ENCODE results near the gene ITGA3.

GRCh38 chr17:50091918-50092285, 36.0 kb downstream of the ITGA3 start:
- TF ChIP-seq POLR2A (IDR thresholded peaks at IDR 0.05; ENCODE audit: low read depth) = no peak
- no peak for TF ChIP-seq CTCF (IDR thresholded peaks at IDR 0.05)

All from esophagus muscularis mucosa (tissue), 3 donors.